NCI-H82 treated with DMSO at 0.1 percent for 48 hours (cell line): Measurements from ENCODE around the gene ABL1.
"Not testable (repeated sequence)": the region's sequence is repeated elsewhere in the genome, so short reads cannot be mapped to it uniquely, and the experiment has no call there.

Experiments
- DNase-seq: peaks from one replicate; lab custom pipeline; 2025; ENCODE audit not compliant: unreplicated experiment; lab: John Stamatoyannopoulos, UW

ABL1 gene

GRCh38 chr9:130847306-130848217 lies 12.5 kb downstream of the ABL1 start:
- no peak for DNase-seq

GRCh38 chr9:130848514-130848913 lies 13.5 kb downstream of the ABL1 start:
- not testable (repeated sequence) for DNase-seq

GRCh38 chr9:130849356-130849755 lies 14.3 kb downstream of the ABL1 start:
- DNase-seq, result no peak

GRCh38 chr9:130852801-130853200 lies 17.7 kb downstream of the ABL1 start:
- no peak for DNase-seq

- no peak for DNase-seq
Measured at GRCh38 chr9:130854092-130854491, 19.0 kb downstream of the ABL1 start.

- no peak for DNase-seq
Measured at GRCh38 chr9:130854835-130855234, 19.8 kb downstream of the ABL1 start.

- DNase-seq, result no peak
Measured at GRCh38 chr9:130856474-130856873, 21.4 kb downstream of the ABL1 start.

- DNase-seq, result no peak
Measured at GRCh38 chr9:130857864-130858738, 23.0 kb downstream of the ABL1 start.

GRCh38 chr9:130858739-130859705 lies 24.0 kb downstream of the ABL1 start:
- no peak for DNase-seq

- DNase-seq, result no peak
Measured at GRCh38 chr9:130860458-130861316, 25.6 kb downstream of the ABL1 start.

GRCh38 chr9:130861372-130862180 lies 26.5 kb downstream of the ABL1 start:
- no peak for DNase-seq

GRCh38 chr9:130862217-130862616 lies 27.2 kb downstream of the ABL1 start:
- no peak for DNase-seq

- no peak for DNase-seq
Measured at GRCh38 chr9:130862747-130863146, 27.7 kb downstream of the ABL1 start.

- no peak for DNase-seq
Measured at GRCh38 chr9:130864541-130864940, 29.5 kb downstream of the ABL1 start.

- no peak for DNase-seq
Measured at GRCh38 chr9:130865921-130866320, 30.9 kb downstream of the ABL1 start.

- DNase-seq, result peak; percentile 71
Measured at GRCh38 chr9:130866474-130866965, 31.5 kb downstream of the ABL1 start.

- no peak for DNase-seq
Measured at GRCh38 chr9:130867556-130867955, 32.5 kb downstream of the ABL1 start.

GRCh38 chr9:130868230-130868629 lies 33.2 kb downstream of the ABL1 start:
- DNase-seq, result no peak

- DNase-seq, result no peak
Measured at GRCh38 chr9:130869250-130869649, 34.2 kb downstream of the ABL1 start.
